HG02763 (cell line): Measurements from ENCODE around the gene SLC23A1.
A peak's percentile ranks its signal among the peaks of the same experiment; 100 is the strongest.
"Not testable (repeated sequence)": the region's sequence is repeated elsewhere in the genome, so short reads cannot be mapped to it uniquely, and the experiment has no call there.

Experiments used
- ATAC-seq: cut with Tn5 transposase; IDR thresholded peaks from one replicate; pipeline ENCODE4 v1.9.1; 2021; ENCODE audit warnings: mild to moderate bottlenecking, moderate library complexity; ENCODE audit not compliant: unreplicated experiment

SLC23A1 gene

DNA sequence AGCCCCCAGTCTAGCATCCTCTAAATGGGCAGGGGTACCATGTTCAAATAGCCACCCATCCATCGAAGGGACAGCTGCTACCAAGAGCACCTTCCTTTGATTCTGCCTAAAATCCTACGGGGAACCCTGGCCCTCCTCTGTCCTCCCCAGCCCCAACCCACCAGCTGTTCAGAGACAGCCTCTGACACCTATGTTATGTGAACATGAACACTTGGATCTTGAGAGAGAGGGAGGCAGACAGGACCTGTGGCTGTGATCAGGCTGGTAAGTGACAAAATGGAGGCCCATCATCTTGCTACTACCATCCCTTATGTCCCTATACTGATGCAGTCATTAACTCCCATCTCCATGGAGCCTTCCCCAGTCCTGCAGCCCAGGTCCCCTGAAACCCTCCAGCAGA, 8.2 kb downstream of the SLC23A1 start:
- ATAC-seq = no peak

DNA sequence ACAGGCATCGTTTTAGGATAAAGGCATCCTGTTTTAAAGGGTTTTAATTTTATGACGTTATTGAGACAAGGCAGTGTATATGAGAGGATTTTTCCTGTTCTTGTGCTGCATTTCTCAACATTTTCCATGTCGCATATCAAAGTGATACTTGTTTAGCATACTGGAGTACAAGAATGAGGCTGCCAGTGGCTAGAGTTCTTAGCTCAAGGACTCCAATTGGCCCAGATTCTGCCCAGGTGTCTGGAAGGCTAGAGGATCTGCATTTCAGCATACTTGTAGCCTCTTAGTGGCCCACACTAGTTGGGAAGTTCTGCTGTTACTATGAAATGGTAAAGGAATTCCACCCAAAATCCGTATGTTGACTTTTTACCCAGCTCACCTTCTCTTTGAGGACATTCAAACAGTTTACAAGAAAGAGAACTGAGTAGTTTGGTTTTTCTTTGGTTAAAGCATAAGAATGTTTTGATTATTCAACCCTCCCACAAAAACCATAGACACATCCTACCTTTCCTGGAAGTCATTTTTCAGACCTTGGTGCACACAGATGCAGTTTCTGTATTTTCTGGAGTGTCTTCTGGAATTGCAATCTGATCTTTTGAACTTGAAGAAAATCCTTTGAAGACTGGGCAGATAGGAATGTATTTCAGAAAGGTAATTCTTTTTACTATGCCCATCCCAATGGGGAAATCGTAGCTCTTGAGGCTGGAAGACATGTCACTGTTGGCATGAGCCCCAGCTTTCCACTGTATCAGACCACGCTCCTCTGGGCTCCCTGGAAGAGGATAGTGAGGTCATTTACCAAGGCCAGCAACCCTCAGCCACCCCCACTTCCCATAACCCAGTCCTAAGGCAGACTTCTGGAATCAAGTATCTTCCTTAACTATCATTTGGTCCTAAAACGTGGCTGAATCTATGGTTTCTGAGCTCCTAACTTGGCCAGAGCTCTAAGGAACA, 11.3 kb downstream of the SLC23A1 start:
- ATAC-seq = no peak

DNA sequence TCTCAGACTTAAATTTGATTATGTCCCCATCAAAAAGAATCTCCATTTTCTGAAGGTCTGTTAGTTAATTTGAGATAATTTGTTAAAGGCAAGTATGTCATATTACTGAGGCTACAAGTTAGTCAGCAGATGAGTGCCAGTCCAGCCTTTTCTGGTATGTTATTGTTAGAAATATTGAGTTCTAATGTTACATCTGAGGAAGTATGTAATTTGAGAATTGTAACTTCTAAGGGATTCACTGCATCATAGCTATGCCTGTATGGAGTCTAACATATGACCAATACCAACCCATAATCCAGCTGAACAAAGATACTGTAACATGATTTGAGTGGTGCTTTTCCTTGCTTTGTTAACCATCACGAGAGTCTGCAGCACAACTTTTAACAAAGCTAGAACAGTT, 13.9 kb downstream of the SLC23A1 start:
- no peak for ATAC-seq

DNA sequence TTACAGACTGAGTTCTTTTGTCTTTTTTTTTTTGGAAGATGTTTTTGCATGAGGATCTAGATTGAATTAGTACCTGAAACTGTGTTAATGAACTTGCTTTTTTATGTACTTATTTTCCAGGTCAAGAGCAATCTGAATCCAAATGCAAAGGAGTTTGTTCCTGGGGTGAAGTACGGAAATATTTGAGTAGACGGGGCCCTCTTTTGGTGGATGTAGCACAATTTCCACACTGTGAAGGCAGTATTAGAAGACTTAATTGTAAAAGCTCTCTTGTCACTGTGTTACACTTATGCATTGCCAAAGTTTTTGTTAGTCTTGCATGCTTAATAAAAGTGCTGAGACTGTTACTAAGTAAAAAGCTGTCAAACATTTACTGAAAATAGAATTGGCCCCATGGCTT, 14.5 kb downstream of the SLC23A1 start:
- ATAC-seq = no peak

GRCh38 chr5:139364466-139364865, 18.6 kb downstream of the SLC23A1 start:
- ATAC-seq = no peak

DNA sequence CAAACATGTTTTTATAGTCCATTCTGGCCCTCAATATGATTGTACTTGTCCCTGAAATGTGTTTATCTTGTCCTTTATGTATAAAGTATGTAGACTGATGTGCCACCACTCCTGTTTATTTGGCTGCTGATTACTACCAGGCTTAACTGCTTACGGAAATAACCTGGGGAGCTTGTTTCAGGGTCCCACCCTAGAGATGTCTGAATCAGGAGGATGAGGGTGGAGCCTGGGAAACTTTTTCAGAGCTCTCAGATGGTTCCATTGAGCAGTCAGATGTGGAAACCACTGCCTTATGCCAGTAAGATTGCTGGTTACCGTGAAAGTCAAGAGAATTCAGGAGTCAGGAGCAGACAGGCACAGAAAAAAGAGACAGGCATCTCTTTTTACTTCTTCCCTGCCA, 19.2 kb downstream of the SLC23A1 start:
- no peak for ATAC-seq

DNA sequence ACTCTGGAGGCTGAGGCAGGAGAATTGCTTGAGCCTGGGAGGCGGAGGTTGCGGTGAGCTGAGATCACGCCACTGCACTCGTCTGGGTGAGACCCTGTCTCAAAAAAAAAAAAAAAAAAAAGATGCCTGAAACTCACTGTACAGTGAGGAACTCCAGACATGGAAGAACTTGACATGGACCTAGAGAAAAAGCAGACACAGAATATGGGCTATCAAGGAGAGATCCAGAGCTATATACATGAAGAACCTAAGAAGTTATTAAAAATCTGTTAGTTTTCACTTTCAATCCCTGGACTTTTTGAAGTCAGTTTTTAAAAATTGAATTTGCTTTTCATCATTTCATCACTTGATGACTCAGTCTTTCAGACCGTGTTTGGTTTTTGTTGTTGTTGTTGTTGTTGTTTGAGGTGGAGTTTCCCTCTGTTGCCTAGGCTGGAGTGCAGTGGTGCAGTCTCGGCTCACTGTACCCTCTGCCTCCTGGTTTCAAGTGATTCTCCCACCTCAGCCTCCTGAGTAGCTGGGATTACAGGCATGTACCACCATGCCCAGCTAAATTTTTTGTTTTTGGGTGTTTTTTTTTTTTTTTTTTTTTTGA, 21.2 kb downstream of the SLC23A1 start:
- ATAC-seq = no peak

DNA sequence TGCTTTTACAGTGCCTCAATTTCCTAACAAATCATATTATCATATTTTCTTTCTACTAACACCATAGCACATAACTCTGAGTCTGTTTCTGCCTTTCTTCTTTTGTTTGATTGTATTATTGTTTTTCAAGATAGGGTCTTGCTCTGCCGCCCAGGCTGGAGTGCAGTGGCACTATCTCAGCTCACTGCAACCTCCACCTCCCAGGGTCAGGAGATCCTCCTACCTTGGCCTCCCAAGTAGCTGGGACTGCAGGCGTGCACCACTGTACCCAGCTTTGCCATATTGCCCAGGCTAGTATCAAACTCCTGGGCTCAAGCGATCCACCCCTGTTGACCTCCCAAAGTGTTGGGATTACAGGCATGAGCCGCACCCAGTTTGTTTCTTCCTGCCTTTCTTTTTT, 22.7 kb downstream of the SLC23A1 start:
- ATAC-seq = no peak

GRCh38 chr5:139358064-139358463, 25.0 kb downstream of the SLC23A1 start:
- no peak for ATAC-seq

GRCh38 chr5:139355900-139356299, 27.2 kb downstream of the SLC23A1 start:
- not testable (repeated sequence) for ATAC-seq

GRCh38 chr5:139354186-139354585, 28.9 kb downstream of the SLC23A1 start:
- no peak for ATAC-seq

DNA sequence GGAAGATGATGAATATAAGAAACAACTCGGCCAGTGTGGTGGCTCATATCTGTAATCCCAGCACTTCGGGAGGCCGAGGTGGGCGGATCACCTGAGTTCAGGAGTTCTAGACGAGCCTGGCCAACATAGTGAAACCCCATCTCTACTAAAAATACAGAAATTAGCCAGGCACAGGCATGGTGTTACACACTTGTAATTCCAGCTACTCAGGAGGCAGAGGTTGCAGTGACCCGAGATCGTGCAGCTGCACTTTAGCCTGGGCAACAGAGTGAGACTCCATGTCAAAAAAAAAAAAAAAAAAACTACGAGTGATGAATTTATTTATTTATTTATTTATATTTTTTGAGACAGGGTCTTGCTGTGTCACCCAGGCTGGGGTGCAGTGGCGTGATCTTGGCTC, 35.2 kb downstream of the SLC23A1 start:
- not testable (repeated sequence) for ATAC-seq

GRCh38 chr5:139345442-139345841, 37.7 kb downstream of the SLC23A1 start:
- ATAC-seq = not testable (repeated sequence)

- ATAC-seq = no peak
Measured at GRCh38 chr5:139344177-139344576, 38.9 kb downstream of the SLC23A1 start.

DNA sequence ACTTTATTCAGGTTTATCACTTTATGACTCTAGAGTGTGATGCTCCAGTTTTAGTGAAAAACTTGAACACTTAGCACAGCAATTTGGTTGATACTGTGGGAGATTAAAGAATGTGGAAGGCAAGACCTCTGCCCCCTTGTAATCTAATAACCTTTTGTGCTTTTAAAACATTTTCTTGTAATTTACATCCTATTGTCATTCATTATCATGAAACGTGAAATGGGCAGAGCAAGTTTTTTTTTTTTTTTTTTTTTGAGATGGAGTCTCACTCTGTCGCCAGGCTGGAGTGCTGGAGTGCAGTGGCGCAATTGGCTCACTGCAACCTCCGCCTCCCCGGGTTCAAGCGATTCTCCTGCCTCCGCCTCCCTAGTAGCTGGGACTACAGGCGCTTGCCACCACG, 39.6 kb downstream of the SLC23A1 start:
- ATAC-seq = no peak

DNA sequence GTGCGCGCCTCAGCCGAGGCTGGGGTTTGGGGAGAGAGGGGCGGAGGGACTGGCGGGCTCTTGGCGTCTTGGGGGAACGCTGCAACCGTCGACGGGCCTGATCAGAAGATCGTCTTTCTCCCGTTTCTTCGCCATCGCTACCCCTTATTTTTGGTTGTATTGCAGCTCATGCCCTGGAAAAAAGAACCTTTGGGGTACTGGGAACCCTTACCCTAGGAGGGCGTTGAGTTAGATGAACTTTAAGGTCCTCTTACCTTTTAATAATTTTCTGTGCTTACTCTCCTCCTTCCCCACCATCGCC, 40.7 kb downstream of the SLC23A1 start:
- ATAC-seq = no peak

GRCh38 chr5:139341689-139342422, 41.2 kb downstream of the SLC23A1 start, which contains the start of gene PAIP2:
Gene PAIP2, plus strand, starts transcription at chr5:139341854. Its CDS starts 21,931 bp downstream, at chr5:139363785.
- ATAC-seq = peak; percentile 92

- peak; percentile 9 for ATAC-seq
Measured at GRCh38 chr5:139341187-139341688, 41.9 kb downstream of the SLC23A1 start.

GRCh38 chr5:139340051-139340450, 43.0 kb downstream of the SLC23A1 start:
- ATAC-seq = no peak

GRCh38 chr5:139335811-139336210, 47.3 kb downstream of the SLC23A1 start:
- ATAC-seq = no peak
